HepG2 (cell line): ENCODE results near the gene ZBTB7C. TPM values are rescaled to one million over a fixed set of nuclear protein-coding genes. Genes with fewer than 3 reads are reported as not detected.

Experiments used
- ATAC-seq: fragments of 200-7000 bp; cut with Tn5 transposase; 3 replicates; pipeline ENCODE4 v1.9.1; 2020; ENCODE audit warnings: mild to moderate bottlenecking, moderate library complexity
- BruUV-seq: library from RNA; stranded (reverse); fragments of 400-500 nt; replicated peaks from 2 replicates; lab custom pipeline; 2021; lab: Mats Ljungman, UMichigan
- CTCF ChIA-PET: fragments of 300-600 bp; formaldehyde crosslinking; extraction: SDS; loops from one replicate; lab custom pipeline; 2021; ENCODE audit warnings: low total read pairs, inconsistent platforms, low intra/inter-chr PET ratio; lab: Yijun Ruan, JAX
- POLR2A ChIA-PET: fragments of 350-600 bp; sonication (Branson Sonifier 250); formaldehyde crosslinking; loops from one replicate; lab custom pipeline; 2020; ENCODE audit warnings: antibody characterized with exemption, inconsistent platforms; lab: Yijun Ruan, JAX
- DNase-seq: peaks from one replicate; pipeline ENCODE4 v3.0.0-alpha.2; 2015; ENCODE audit warnings: low spot score
- FAIRE-seq: peaks from 3 replicates; lab custom pipeline; 2011; peaks lifted over from hg19 to GRCh38; lab: Jason Lieb, UNC
- H2AFZ ChIP-seq: one replicate; pipeline ENCODE4 v1.6.1; 2011; ENCODE audit warnings: low read length, inconsistent platforms
- H3K27ac ChIP-seq: fragments of 300-600 bp; 3 replicates; pipeline ENCODE4 v1.8.0; 2011; ENCODE audit warnings: mixed run types, mild to moderate bottlenecking, mixed read lengths, low read length, inconsistent platforms; ENCODE audit not compliant: insufficient read depth; ENCODE audit errors: extremely low read length
- H3K27me3 ChIP-seq, 2 experiments: fragments of 200-600 bp in 1 of 2; 2 replicates in 1 of 2; 3 replicates in 1 of 2; pipeline versions ENCODE4 v1.6.0 to v1.8.0; 2011; ENCODE audit warnings: low read length in 2 of 2, mild to moderate bottlenecking in 2 of 2, moderate library complexity in 2 of 2, inconsistent platforms in 1 of 2; ENCODE audit not compliant: insufficient read depth in 2 of 2, control insufficient read depth in 1 of 2
- H3K36me3 ChIP-seq, 2 experiments: fragments of 200-600 bp in 1 of 2; replicated peaks in 1 of 2; 2 replicates in 1 of 2; 3 replicates in 1 of 2; pipeline versions ENCODE4 v1.5.1 to v1.8.0; 2011; ENCODE audit warnings: low read length in 2 of 2, inconsistent platforms in 1 of 2; ENCODE audit not compliant: insufficient read depth in 2 of 2, control insufficient read depth in 1 of 2
- H3K4me1 ChIP-seq: 2 replicates; pipeline ENCODE4 v1.5.1; 2012; ENCODE audit warnings: low read length, inconsistent platforms; ENCODE audit not compliant: insufficient read depth
- H3K4me2 ChIP-seq: 2 replicates; pipeline ENCODE4 v1.6.0; 2011; ENCODE audit warnings: low read depth, low read length, inconsistent platforms
- H3K4me3 ChIP-seq, 3 experiments: fragments of 200-600 bp in 1 of 3; sonication (generic), shearing (Covaris generic) in 1 of 3; replicated peaks in 1 of 3; 2 replicates each; pipeline ENCODE4 v1.5.1; 2011 to 2016; ENCODE audit warnings: low read length in 3 of 3, inconsistent platforms in 2 of 3, low read depth in 2 of 3, mild to moderate bottlenecking in 2 of 3, control low read depth in 1 of 3, mixed read lengths in 1 of 3; ENCODE audit not compliant: insufficient read depth in 1 of 3
- H3K79me2 ChIP-seq: one replicate; pipeline ENCODE4 v1.6.1; 2011; ENCODE audit warnings: low read length, inconsistent platforms; ENCODE audit not compliant: insufficient read depth
- H3K9ac ChIP-seq: 2 replicates; pipeline ENCODE4 v1.6.0; 2011; ENCODE audit warnings: mild to moderate bottlenecking, low read depth, low read length, inconsistent platforms; ENCODE audit not compliant: insufficient read depth
- H3K9me3 ChIP-seq: 2 replicates; pipeline ENCODE4 v1.5.1; 2012; ENCODE audit warnings: mild to moderate bottlenecking, low read length
- H4K20me1 ChIP-seq: 2 replicates; pipeline ENCODE4 v1.6.0; 2011; ENCODE audit warnings: inconsistent platforms, mild to moderate bottlenecking, low read length, moderate library complexity; ENCODE audit not compliant: insufficient read depth
- FOSL2 ChIP-seq: sonication (generic); formaldehyde crosslinking; IDR thresholded peaks from 2 replicates; pipeline ENCODE4 v1.4.0; 2020; ENCODE audit warnings: missing genetic modification reagents
- GPBP1L1 ChIP-seq: sonication (generic); formaldehyde crosslinking; IDR thresholded peaks from 2 replicates; pipeline ENCODE4 v1.5.0; 2020; ENCODE audit warnings: mild to moderate bottlenecking, missing genetic modification reagents
- ZNF687 ChIP-seq: sonication (generic); formaldehyde crosslinking; IDR thresholded peaks from 2 replicates; pipeline ENCODE4 v1.5.1; 2020; ENCODE audit warnings: mild to moderate bottlenecking, missing genetic modification reagents, moderate library complexity
- WGBS: methylation state at CpG from one replicate; pipeline ENCODE4 v1.1.6; 2017; ENCODE audit warnings: low lambda C conversion rate; 5-methylcytosine and 5-hydroxymethylcytosine counted together
- in situ Hi-C: cut with HindIII; loops from 2 replicates; pipeline ENCODE4 v1.10.0; 2017; ENCODE audit warnings: low pct_unique_long_range_greater_than_20kb; ENCODE audit not compliant: extremely low pct_ligation_motif_present
- intact Hi-C: fragments of 100-400 bp; cut with micrococcal nuclease; formaldehyde crosslinking; loops from one replicate; pipeline ENCODE4 v1.10.0; 2022; ENCODE audit not compliant: unreplicated experiment
- polyA plus RNA-seq, 8 experiments: library from polyadenylated mRNA; depleted of rRNA in 3 of 8; stranded (reverse) in 7 of 8; unstranded in 1 of 8; fragments of >200 nt; fragmentation: Illumina TruSeq in 4 of 8; extraction: Trizol in 4 of 8; gene quantifications; 2 replicates each; pipeline versions ENCODE4 v1.2.1 to v1.2.3, GENCODE V29; 2011 to 2016; ENCODE audit warnings: low read depth in 4 of 8, missing spikeins in 1 of 8, mixed read lengths in 1 of 8; ENCODE audit not compliant: insufficient read depth in 1 of 8
- total RNA-seq, 5 experiments: library from RNA; depleted of rRNA; stranded (reverse); fragments of >200 nt; fragmentation: Illumina TruSeq; extraction: Trizol; gene quantifications; 2 replicates each; pipeline ENCODE4 v1.2.3, GENCODE V29; 2016; ENCODE audit warnings: low read depth in 1 of 5

Gene ZBTB7C
- total and polyA plus RNA-seq, 2 of the 13 experiments (the other 11 are each of a cell fraction or from before 2014, with no cell fraction given): 0.01 to 0.04 TPM

GRCh38 chr18:47987388-47987699 lies 421.8 kb downstream of the ZBTB7C start:
- Histone ChIP-seq H3K9me3 (no peaks in the 10 kb centered on the region), H2AFZ (no peak overlapping the region), H3K4me1 (no peaks in the 10 kb centered on the region), H3K36me3 (no peaks in the 10 kb centered on the region), H3K27me3 (no peaks in the 10 kb centered on the region; a peak in 2 of 5 replicates), H4K20me1 (no peaks in the 10 kb centered on the region), H3K79me2 (no peaks in the 10 kb centered on the region), H3K4me2 (no peak overlapping the region), H3K4me3 (no peak overlapping the region), H3K9ac (no peak overlapping the region), H3K27ac (no peak overlapping the region)
- CTCF ChIA-PET: no interaction called here
- BruUV-seq: no TSS peak
- intact Hi-C loops (no loop called here), in situ Hi-C loops (no loop called here)
- ATAC-seq (no peak), DNase-seq (no peak), FAIRE-seq (no peak)
- POLR2A ChIA-PET: no interaction called here
- WGBS: 13% methylated on average over 3 of the region's 3 CpGs
- TF ChIP-seq ZNF687 (no peak), GPBP1L1 (no peak), FOSL2 (CRISPR knock-in tag) (no peak)
